H1 (cell line): ENCODE results near the gene TMEM117.

Experiments
- MAX ChIP-seq: IDR thresholded peaks from 2 replicates; pipeline ENCODE4 v1.6.1; 2012; ENCODE audit warnings: inconsistent platforms
- POLR2A ChIP-seq, 2 experiments: IDR thresholded peaks; 1 replicate in 1 of 2; 2 replicates in 1 of 2; pipeline ENCODE4 v1.6.1; 2011; ENCODE audit warnings: low read depth in 2 of 2, low read length in 2 of 2, mild to moderate bottlenecking in 2 of 2; ENCODE audit errors: control extremely low read depth in 1 of 2
- SUZ12 ChIP-seq: fragments of 200-600 bp; sonication (generic); IDR thresholded peaks from 2 replicates; pipeline ENCODE4 v1.6.1; 2012; ENCODE audit warnings: mild to moderate bottlenecking, inconsistent platforms, low read length, moderate library complexity, mixed read lengths
- TAF1 ChIP-seq: IDR thresholded peaks from 2 replicates; pipeline ENCODE4 v1.6.1; 2011; ENCODE audit warnings: mild to moderate bottlenecking, low read depth, low read length
- TF ChIP-seq, protein P1 (sequence below), 3 experiments: IDR thresholded peaks; 1 replicate in 2 of 3; 2 replicates in 1 of 3; pipeline versions ENCODE4 v1.5.1 to v1.6.1; 2011; ENCODE audit warnings: low read length in 3 of 3, mild to moderate bottlenecking in 3 of 3, inconsistent platforms in 2 of 3, low read depth in 1 of 3, moderate library complexity in 1 of 3; ENCODE audit not compliant: insufficient read depth in 1 of 3; ENCODE audit errors: control extremely low read depth in 1 of 3

GRCh38 chr12:44031472-44032185 lies 195.7 kb downstream of the TMEM117 start:
- TF ChIP-seq, protein P1, sequence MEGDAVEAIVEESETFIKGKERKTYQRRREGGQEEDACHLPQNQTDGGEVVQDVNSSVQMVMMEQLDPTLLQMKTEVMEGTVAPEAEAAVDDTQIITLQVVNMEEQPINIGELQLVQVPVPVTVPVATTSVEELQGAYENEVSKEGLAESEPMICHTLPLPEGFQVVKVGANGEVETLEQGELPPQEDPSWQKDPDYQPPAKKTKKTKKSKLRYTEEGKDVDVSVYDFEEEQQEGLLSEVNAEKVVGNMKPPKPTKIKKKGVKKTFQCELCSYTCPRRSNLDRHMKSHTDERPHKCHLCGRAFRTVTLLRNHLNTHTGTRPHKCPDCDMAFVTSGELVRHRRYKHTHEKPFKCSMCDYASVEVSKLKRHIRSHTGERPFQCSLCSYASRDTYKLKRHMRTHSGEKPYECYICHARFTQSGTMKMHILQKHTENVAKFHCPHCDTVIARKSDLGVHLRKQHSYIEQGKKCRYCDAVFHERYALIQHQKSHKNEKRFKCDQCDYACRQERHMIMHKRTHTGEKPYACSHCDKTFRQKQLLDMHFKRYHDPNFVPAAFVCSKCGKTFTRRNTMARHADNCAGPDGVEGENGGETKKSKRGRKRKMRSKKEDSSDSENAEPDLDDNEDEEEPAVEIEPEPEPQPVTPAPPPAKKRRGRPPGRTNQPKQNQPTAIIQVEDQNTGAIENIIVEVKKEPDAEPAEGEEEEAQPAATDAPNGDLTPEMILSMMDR (IDR thresholded peaks at IDR 0.05; ENCODE audit: control extremely low read depth in 1 of 3, insufficient read depth in 1 of 3, low read depth in 1 of 3, low read length in 3 of 3), result no peak
- TF ChIP-seq SUZ12, result no peak
- TF ChIP-seq POLR2A (IDR thresholded peaks at IDR 0.05; ENCODE audit: control extremely low read depth in 1 of 2, low read depth in 2 of 2, low read length in 2 of 2), result no peak
- no peak for TF ChIP-seq TAF1
- no peak for TF ChIP-seq MAX
